Neural progenitor cell (in vitro differentiated cells): ENCODE results near the gene TBC1D2. TPM values are rescaled to one million over a fixed set of nuclear protein-coding genes. Genes with fewer than 3 reads are reported as not detected.

ENCODE experiments used
- DNase-seq: peaks from one replicate; pipeline ENCODE4 v3.0.0-alpha.2; 2016; ENCODE audit warnings: low spot score
- H2AFZ ChIP-seq: fragments of 200-600 bp; sonication (generic); replicated peaks from 2 replicates; pipeline ENCODE4 v1.6.1; 2016; ENCODE audit warnings: antibody characterized with exemption
- H3F3A ChIP-seq: fragments of 200-600 bp; sonication (generic); 2 replicates; pipeline ENCODE4 v1.6.1; 2016; ENCODE audit warnings: antibody characterized with exemption, low read depth
- H3K27ac ChIP-seq: fragments of 200-600 bp; sonication (generic); 2 replicates; pipeline ENCODE4 v1.5.1; 2016; ENCODE audit warnings: mild to moderate bottlenecking
- H3K27me3 ChIP-seq: fragments of 200-600 bp; sonication (generic); 2 replicates; pipeline ENCODE4 v1.6.1; 2016; ENCODE audit warnings: mild to moderate bottlenecking, moderate library complexity
- H3K36me3 ChIP-seq: fragments of 200-600 bp; sonication (generic); 2 replicates; pipeline ENCODE4 v1.5.1; 2016
- H3K4me1 ChIP-seq: fragments of 200-600 bp; sonication (generic); 2 replicates; pipeline ENCODE4 v1.6.1; 2016; ENCODE audit warnings: mixed run types
- H3K4me2 ChIP-seq: fragments of 200-600 bp; sonication (generic); 2 replicates; pipeline ENCODE4 v1.6.1; 2016
- H3K4me3 ChIP-seq: fragments of 200-600 bp; sonication (generic); 2 replicates; pipeline ENCODE4 v1.5.1; 2016
- H3K79me2 ChIP-seq: fragments of 200-600 bp; sonication (generic); 2 replicates; pipeline ENCODE4 v1.6.1; 2016; ENCODE audit warnings: low read depth
- H3K9ac ChIP-seq: fragments of 200-600 bp; sonication (generic); 2 replicates; pipeline ENCODE4 v1.6.1; 2016
- H3K9me3 ChIP-seq: fragments of 200-600 bp; sonication (generic); 2 replicates; pipeline ENCODE4 v1.5.1; 2016; ENCODE audit warnings: low read depth
- H4K20me1 ChIP-seq: fragments of 200-600 bp; sonication (generic); 2 replicates; pipeline ENCODE4 v1.6.1; 2016; ENCODE audit warnings: low read depth
- H3K27ac Mint-ChIP-seq: 3 replicates; pipeline ENCODE4 v1.8.0; 2021; ENCODE audit warnings: mixed read lengths
- H3K27me3 Mint-ChIP-seq: 2 replicates; pipeline ENCODE4 v1.8.0; 2022; ENCODE audit warnings: low read depth, mild to moderate bottlenecking, inconsistent platforms, moderate library complexity, mixed read lengths; ENCODE audit not compliant: insufficient read depth
- H3K36me3 Mint-ChIP-seq: 3 replicates; pipeline ENCODE4 v1.8.0; 2021; ENCODE audit warnings: mixed read lengths
- H3K4me1 Mint-ChIP-seq: 3 replicates; pipeline ENCODE4 v1.8.0; 2021; ENCODE audit warnings: mixed read lengths
- H3K4me3 Mint-ChIP-seq: 3 replicates; pipeline ENCODE4 v1.8.0; 2021; ENCODE audit warnings: mild to moderate bottlenecking, moderate library complexity, mixed read lengths
- H3K9me3 Mint-ChIP-seq: 3 replicates; pipeline ENCODE4 v1.8.0; 2020; ENCODE audit warnings: mixed read lengths
- EZH2 ChIP-seq: fragments of 200-600 bp; sonication (generic); IDR thresholded peaks from 2 replicates; pipeline ENCODE4 v1.6.1; 2017; ENCODE audit warnings: antibody characterized with exemption, mild to moderate bottlenecking, moderate library complexity
- EZH2phosphoT487 ChIP-seq: fragments of 200-600 bp; sonication (generic); IDR thresholded peaks from 2 replicates; pipeline ENCODE4 v1.6.1; 2017; ENCODE audit warnings: antibody characterized with exemption
- total RNA-seq: library from RNA; depleted of rRNA; stranded (reverse); fragments of >200 nt; gene quantifications from 2 replicates; pipeline ENCODE4 v1.2.3, GENCODE V29; 2015; ENCODE audit warnings: low replicate concordance
- TF ChIP-seq, protein P1 (sequence below): fragments of 200-600 bp; sonication (generic); IDR thresholded peaks from 2 replicates; pipeline ENCODE4 v1.5.1; 2017; ENCODE audit warnings: antibody characterized with exemption, mild to moderate bottlenecking

TBC1D2 gene
- total RNA-seq, 1 donor from 2014 or later: 0.41 TPM

GRCh38 chr9:98207606-98208005 lies 47.8 kb downstream of the TBC1D2 start:
- TF ChIP-seq EZH2 (no peak), EZH2phosphoT487 (no peak)
- TF ChIP-seq, protein P1, sequence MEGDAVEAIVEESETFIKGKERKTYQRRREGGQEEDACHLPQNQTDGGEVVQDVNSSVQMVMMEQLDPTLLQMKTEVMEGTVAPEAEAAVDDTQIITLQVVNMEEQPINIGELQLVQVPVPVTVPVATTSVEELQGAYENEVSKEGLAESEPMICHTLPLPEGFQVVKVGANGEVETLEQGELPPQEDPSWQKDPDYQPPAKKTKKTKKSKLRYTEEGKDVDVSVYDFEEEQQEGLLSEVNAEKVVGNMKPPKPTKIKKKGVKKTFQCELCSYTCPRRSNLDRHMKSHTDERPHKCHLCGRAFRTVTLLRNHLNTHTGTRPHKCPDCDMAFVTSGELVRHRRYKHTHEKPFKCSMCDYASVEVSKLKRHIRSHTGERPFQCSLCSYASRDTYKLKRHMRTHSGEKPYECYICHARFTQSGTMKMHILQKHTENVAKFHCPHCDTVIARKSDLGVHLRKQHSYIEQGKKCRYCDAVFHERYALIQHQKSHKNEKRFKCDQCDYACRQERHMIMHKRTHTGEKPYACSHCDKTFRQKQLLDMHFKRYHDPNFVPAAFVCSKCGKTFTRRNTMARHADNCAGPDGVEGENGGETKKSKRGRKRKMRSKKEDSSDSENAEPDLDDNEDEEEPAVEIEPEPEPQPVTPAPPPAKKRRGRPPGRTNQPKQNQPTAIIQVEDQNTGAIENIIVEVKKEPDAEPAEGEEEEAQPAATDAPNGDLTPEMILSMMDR: no peak
- Histone ChIP-seq H3K4me1 (no peaks in the 10 kb centered on the region), H3K9me3 (no peaks in the 10 kb centered on the region), H4K20me1 (no peaks in the 10 kb centered on the region), H3K79me2 (no peaks in the 10 kb centered on the region), H3K4me2 (no peak overlapping the region), H3K27me3 (no peaks in the 10 kb centered on the region), H3K4me3 (no peak overlapping the region), H2AFZ (no peak overlapping the region), H3K9ac (no peak overlapping the region), H3F3A (no peaks in the 10 kb centered on the region), H3K36me3 (no peaks in the 10 kb centered on the region), H3K27ac (no peak overlapping the region)
- H3K27ac Mint-ChIP-seq: no peak overlapping the region
- peaks cover 4% of the 10 kb centered on the region for H3K4me1 Mint-ChIP-seq
- H3K27me3 Mint-ChIP-seq: peaks cover 9% of the 10 kb centered on the region
- no peak for DNase-seq
- H3K9me3 Mint-ChIP-seq: no peaks in the 10 kb centered on the region
- no peak overlapping the region for H3K4me3 Mint-ChIP-seq
- no peaks in the 10 kb centered on the region for H3K36me3 Mint-ChIP-seq

- no peak for DNase-seq
- Mint-ChIP-seq H3K27me3 (peaks cover 5% of the 10 kb centered on the region), H3K4me1 (peaks cover 2% of the 10 kb centered on the region), H3K27ac (no peak overlapping the region), H3K36me3 (no peaks in the 10 kb centered on the region), H3K4me3 (no peak overlapping the region), H3K9me3 (no peaks in the 10 kb centered on the region)
- Histone ChIP-seq H3K79me2 (no peaks in the 10 kb centered on the region), H3K4me2 (no peak overlapping the region), H3K4me1 (no peaks in the 10 kb centered on the region), H3K27me3 (no peaks in the 10 kb centered on the region), H3K36me3 (no peaks in the 10 kb centered on the region), H3K4me3 (no peak overlapping the region), H3K27ac (no peak overlapping the region), H3K9me3 (no peaks in the 10 kb centered on the region), H2AFZ (no peak overlapping the region), H3F3A (no peaks in the 10 kb centered on the region), H3K9ac (no peak overlapping the region), H4K20me1 (no peaks in the 10 kb centered on the region)
- TF ChIP-seq EZH2: no peak
- TF ChIP-seq, protein P1: no peak
- no peak for TF ChIP-seq EZH2phosphoT487
Observed at GRCh38 chr9:98206754-98207153, 48.7 kb downstream of the TBC1D2 start.

- peaks cover 4% of the 10 kb centered on the region for H3K4me1 ChIP-seq
- H3K27me3 ChIP-seq: no peaks in the 10 kb centered on the region
- H3K9ac ChIP-seq: no peak overlapping the region
- no peak overlapping the region for H3K4me3 ChIP-seq
- H3K36me3 ChIP-seq: no peaks in the 10 kb centered on the region
- no peak for DNase-seq
- H2AFZ ChIP-seq: no peak overlapping the region
- H3K4me2 ChIP-seq: no peak overlapping the region
- Mint-ChIP-seq H3K4me1 (peaks cover 4% of the 10 kb centered on the region), H3K36me3 (no peaks in the 10 kb centered on the region), H3K27me3 (peaks cover 10% of the 10 kb centered on the region), H3K9me3 (no peaks in the 10 kb centered on the region), H3K27ac (no peak overlapping the region), H3K4me3 (no peak overlapping the region)
- TF ChIP-seq, protein P1: no peak
- TF ChIP-seq EZH2phosphoT487 (no peak), EZH2 (no peak)
- H3K27ac ChIP-seq: no peak overlapping the region
- H3F3A ChIP-seq: no peaks in the 10 kb centered on the region
- no peaks in the 10 kb centered on the region for H3K9me3 ChIP-seq
- no peaks in the 10 kb centered on the region for H3K79me2 ChIP-seq
- no peaks in the 10 kb centered on the region for H4K20me1 ChIP-seq
Observed at GRCh38 chr9:98204692-98205091, 50.8 kb downstream of the TBC1D2 start.
